Effector memory CD4-positive, alpha-beta T cell (primary cell): Measurements from ENCODE around the gene ERGIC1.

Experiments
- DNase-seq, 3 donors: peaks; one replicate each; pipeline ENCODE4 v3.0.0-alpha.2; 2020
- H3K27ac ChIP-seq: 2 replicates; pipeline ENCODE4 v1.7.0; 2013; ENCODE audit warnings: mild to moderate bottlenecking, low read length, moderate library complexity; ENCODE audit not compliant: insufficient read depth, poor library complexity, severe bottlenecking
- H3K27me3 ChIP-seq: replicated peaks from 2 replicates; pipeline ENCODE4 v1.7.0; 2013; ENCODE audit warnings: mild to moderate bottlenecking, low read length; ENCODE audit not compliant: insufficient read depth, control insufficient read depth, poor library complexity, severe bottlenecking
- H3K36me3 ChIP-seq: 2 replicates; pipeline ENCODE4 v1.7.0; 2013; ENCODE audit warnings: mild to moderate bottlenecking, low read length, moderate library complexity; ENCODE audit not compliant: control insufficient read depth, insufficient read depth
- H3K4me1 ChIP-seq: 2 replicates; pipeline ENCODE4 v1.7.0; 2013; ENCODE audit warnings: low read length, mild to moderate bottlenecking; ENCODE audit not compliant: control insufficient read depth, insufficient read depth, poor library complexity, severe bottlenecking
- H3K4me3 ChIP-seq: 2 replicates; pipeline ENCODE4 v1.7.0; 2013; ENCODE audit warnings: low read length, low read depth, mild to moderate bottlenecking; ENCODE audit not compliant: insufficient read depth, poor library complexity, severe bottlenecking
- H3K9me3 ChIP-seq: 2 replicates; pipeline ENCODE4 v1.7.0; 2013; ENCODE audit warnings: mild to moderate bottlenecking, low read length, moderate library complexity; ENCODE audit not compliant: control insufficient read depth

Gene ERGIC1

DNA sequence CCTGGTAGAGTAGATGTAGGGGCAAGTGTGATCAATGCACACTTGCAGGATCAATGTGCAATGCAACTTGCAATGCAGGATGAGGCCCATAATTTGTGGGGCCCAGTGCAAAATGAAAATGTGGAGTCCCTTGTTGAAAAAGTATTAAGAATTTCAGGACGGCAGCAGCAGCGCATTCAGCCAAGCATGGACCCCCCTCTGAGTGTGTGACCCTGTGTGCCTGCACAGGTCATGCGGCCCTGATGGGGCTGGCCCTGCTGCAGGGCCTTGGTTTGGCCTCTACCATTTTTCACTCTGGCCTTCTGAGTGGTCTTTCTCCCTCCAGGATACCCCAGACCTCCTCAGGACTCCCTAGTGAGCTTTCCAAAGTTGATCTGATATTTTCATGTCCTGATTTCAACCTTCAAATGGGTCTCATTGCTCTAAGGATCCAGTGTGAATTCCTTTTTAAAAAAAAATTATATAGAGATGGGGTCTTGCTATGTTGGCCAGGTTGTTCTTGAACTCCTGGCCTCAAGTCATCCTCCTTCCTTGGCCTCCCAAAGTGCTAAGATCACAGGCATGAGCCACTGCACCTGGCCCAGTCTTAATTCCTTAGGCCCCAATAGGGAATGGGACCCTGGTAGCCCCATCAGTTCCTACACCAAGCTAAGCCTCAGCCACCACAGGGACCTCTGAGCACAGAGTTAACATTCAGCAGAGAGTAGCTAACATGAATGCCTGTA is 4.3 kb downstream of the ERGIC1 start:
- Histone ChIP-seq H3K9me3 (no peaks in the 10 kb centered on the region), H3K36me3 (no peaks in the 10 kb centered on the region), H3K4me3 (no peak overlapping the region), H3K4me1 (peaks cover 34% of the 10 kb centered on the region), H3K27ac (no peak overlapping the region), H3K27me3 (no peaks in the 10 kb centered on the region)
- DNase-seq = no peak

DNA sequence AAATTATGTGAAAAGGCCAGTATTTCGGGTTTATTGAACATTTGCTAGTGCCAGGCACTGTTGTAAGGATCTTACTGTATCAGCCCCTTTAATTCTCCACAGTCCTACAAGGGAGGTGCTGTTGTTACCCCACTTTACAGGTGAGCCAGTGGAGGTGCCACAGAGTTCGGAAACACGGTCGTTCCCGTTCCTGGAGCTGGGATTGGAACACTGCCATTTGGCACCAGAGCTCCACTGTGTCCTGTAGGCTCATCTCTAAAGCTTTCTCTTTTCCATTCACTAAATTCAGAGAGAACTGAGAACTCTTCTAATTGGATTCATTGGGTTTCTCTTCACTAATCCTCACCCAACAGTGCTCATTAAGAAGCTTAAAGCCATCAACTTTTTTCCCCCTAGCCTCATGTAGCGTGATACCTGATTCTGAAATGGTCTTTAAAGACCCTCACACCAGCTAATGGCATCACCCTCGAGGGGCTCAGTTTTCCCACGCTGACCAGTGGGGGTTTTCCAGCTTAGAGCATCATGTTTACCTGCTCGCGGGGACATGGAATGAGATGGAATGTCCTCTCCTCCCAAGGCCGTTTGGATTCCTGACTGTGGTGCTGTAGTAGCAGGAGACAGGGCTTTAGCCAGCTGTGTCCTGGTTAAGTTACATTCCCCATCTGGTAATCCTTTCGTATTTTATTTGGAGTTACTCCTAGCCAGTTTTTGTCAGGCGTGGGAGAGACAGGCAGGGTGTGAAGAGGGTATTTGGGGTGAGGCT is 5.8 kb downstream of the ERGIC1 start:
- Histone ChIP-seq H3K4me3 (no peak overlapping the region), H3K9me3 (no peaks in the 10 kb centered on the region), H3K4me1 (peaks cover 27% of the 10 kb centered on the region), H3K27ac (no peak overlapping the region), H3K27me3 (no peaks in the 10 kb centered on the region), H3K36me3 (no peaks in the 10 kb centered on the region)
- no peak for DNase-seq

DNA sequence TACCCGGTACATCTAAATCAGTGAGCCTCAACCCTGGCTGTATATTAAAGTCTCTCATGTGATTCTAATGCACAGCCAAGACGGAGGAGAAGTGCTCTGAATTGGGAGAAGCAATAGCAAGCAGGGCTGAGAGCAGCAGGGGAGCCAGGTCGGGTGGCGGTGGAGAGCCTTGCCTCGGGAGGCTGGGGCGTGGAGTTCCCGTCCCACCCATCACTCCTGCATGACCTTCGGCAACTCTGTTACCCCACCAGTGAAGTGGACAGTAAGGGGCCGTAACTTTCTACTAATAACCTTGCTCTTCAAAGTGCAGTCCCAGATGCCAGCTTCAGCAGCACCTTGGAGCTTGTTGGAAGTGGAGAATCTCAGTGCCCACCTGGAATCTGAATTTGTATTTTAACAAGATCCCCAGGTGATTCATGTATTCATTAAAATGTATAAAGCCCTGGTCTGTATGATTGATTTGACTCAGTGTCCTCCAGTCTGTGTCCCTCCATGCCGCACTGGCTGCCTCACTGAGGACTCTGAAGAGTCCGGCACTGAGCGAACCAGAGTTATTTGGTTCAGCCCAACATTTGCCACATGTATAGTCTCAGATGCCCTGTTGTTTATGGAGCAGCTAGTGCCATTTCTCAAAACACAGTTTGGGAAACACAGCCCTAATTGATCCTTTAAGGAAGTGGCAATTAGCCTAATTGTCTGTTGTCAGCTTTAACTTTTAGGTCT is 6.5 kb downstream of the ERGIC1 start:
- Histone ChIP-seq H3K27ac (no peak overlapping the region), H3K4me3 (no peak overlapping the region), H3K36me3 (no peaks in the 10 kb centered on the region), H3K27me3 (no peaks in the 10 kb centered on the region), H3K9me3 (no peaks in the 10 kb centered on the region), H3K4me1 (peaks cover 20% of the 10 kb centered on the region)
- DNase-seq = no peak

DNA sequence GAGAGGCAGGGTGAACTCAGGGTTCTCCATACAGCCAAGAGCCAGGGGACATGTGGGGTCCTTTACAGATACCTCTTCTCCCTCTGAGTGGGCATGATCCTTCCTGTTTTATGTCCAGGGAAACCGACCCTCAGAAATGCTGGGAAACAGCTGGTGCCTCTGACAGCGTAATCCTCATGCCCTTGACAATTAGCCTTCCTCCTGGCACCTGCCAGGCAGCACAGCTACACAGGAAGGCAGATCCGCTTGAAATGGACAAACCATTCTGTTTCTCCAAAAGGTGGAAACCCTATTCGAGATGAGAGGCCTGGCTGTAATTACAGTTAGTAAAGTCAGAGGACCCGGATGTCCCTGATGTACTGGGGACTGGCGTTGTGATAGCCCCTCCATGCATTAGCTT is 7.2 kb downstream of the ERGIC1 start:
- no peak overlapping the region for H3K27ac ChIP-seq
- peaks cover 13% of the 10 kb centered on the region for H3K4me1 ChIP-seq
- no peaks in the 10 kb centered on the region for H3K27me3 ChIP-seq
- DNase-seq = no peak
- no peak overlapping the region for H3K4me3 ChIP-seq
- no peaks in the 10 kb centered on the region for H3K9me3 ChIP-seq
- no peaks in the 10 kb centered on the region for H3K36me3 ChIP-seq

DNA sequence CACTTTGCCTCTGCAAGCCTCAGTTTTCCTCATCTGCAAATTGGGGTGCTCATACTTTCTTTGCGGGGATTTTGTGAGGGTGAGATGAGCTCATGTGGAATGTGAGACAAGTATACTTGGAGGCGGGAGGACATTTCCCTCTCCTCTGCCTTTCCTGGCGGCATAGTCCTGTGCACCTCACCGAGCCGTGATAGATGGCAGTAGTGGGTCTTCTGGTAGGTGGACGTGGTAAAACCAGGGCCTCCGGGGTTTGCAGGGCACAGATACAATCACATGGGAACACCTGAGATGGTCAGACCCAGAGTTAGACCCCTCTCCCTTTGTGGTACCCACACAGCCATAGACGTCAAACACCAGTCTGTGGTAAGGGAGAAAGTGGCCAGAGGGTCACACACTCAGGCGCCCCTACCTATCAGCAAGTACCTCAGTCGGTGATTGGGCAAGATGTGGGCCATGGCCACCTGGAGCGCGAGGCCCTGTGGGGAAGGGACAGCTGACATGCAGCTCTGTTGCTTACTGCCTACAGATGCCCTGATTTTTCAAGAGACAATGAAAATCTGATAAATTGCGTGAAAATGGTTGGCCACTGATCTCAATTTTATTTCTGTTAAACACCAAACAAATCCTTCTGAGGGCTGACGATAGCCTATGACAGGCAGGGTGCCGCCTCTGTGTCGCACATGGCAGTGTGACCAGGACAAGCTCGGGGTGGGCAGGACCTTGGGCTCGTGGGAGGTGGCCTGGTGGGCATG is 9.9 kb downstream of the ERGIC1 start:
- DNase-seq = no peak
- Histone ChIP-seq H3K27ac (no peak overlapping the region), H3K4me3 (no peak overlapping the region), H3K9me3 (no peaks in the 10 kb centered on the region), H3K36me3 (no peaks in the 10 kb centered on the region), H3K27me3 (no peaks in the 10 kb centered on the region), H3K4me1 (no peaks in the 10 kb centered on the region)

DNA sequence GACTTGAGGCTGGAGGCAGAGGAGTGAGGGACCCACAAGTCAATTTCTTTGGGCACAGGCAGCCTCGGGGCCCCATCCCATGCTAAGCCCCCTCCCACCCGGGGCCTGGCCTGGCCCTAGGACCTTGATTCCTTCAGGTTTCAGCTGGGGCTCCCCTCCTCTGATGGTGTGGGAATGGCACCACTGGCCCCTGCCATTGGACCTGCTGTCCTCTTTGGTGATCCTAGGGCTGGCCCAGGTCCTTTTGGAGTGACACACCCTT is 10.5 kb downstream of the ERGIC1 start:
- H3K4me3 ChIP-seq = no peak overlapping the region
- H3K4me1 ChIP-seq = no peaks in the 10 kb centered on the region
- H3K36me3 ChIP-seq = no peaks in the 10 kb centered on the region
- H3K27ac ChIP-seq = no peak overlapping the region
- H3K27me3 ChIP-seq = no peaks in the 10 kb centered on the region
- no peaks in the 10 kb centered on the region for H3K9me3 ChIP-seq
- no peak for DNase-seq

DNA sequence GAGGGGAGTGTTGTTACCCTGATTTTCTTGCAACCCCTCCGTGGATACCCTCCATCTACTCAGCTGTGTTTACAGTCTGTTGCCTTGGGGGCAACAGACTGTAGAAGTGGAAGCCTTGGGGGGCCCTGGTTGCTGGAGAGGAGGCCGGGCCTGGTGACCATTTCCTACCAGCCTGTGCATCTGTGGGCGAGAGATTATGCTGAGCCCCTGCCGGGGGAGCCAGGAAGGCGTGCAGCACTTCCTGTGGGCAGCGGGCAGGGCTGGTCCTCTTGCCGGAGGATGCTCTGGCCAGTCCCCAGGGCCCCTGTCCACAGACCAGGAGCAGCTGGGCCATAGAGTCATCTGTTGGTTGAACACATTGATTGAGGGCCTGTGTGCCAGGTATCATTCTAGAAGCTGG is 11.1 kb downstream of the ERGIC1 start:
- Histone ChIP-seq H3K4me3 (no peak overlapping the region), H3K36me3 (no peaks in the 10 kb centered on the region), H3K9me3 (no peaks in the 10 kb centered on the region), H3K27ac (no peak overlapping the region), H3K4me1 (no peaks in the 10 kb centered on the region), H3K27me3 (no peaks in the 10 kb centered on the region)
- no peak for DNase-seq

DNA sequence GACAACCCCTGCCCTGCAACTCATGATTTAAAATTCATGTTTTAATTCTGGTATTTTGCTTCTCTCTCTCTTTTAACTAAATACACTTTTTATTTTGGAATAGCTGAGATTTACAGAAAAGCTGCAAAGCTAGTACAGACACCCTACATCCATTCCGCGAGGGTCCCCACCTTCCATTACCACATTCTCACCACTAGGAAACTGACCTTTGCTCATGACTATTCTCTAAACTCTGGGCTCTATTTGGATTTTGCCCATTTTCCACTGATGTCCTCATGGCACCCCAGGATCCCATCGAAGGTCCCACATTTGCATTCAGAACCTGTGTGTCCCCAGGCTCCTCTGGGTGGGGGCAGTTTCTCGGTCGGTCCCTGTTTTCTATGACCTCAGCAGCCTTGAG is 11.5 kb downstream of the ERGIC1 start:
- Histone ChIP-seq H3K27ac (no peak overlapping the region), H3K9me3 (no peaks in the 10 kb centered on the region), H3K36me3 (no peaks in the 10 kb centered on the region), H3K4me1 (no peaks in the 10 kb centered on the region), H3K4me3 (no peak overlapping the region), H3K27me3 (no peaks in the 10 kb centered on the region)
- no peak for DNase-seq

DNA sequence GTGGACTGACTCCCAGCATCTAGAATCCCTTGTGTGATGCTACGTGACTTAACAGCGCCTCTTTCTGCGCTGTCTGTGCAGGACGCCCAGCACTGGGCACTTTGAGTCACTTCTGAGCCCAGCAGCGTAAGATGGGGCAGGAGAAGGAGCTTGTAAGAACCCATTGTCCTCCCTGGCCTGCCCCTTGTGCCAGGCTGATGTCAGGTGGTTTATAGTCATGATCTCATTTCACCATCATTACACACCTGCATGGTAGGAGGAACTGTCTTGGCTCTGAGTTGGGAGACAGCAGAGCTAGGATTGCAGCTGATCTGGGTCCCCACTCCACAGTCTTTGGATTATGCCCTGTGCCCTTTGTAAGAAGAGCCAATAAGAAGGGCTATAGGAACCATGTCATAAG is 12.2 kb downstream of the ERGIC1 start:
- no peaks in the 10 kb centered on the region for H3K27me3 ChIP-seq
- H3K9me3 ChIP-seq = no peaks in the 10 kb centered on the region
- no peaks in the 10 kb centered on the region for H3K4me1 ChIP-seq
- no peak overlapping the region for H3K27ac ChIP-seq
- no peak for DNase-seq
- no peaks in the 10 kb centered on the region for H3K36me3 ChIP-seq
- no peak overlapping the region for H3K4me3 ChIP-seq
